Upper lobe of right lung (tissue), 1 donor: ENCODE results near the gene LILRA5. TPM values are rescaled to one million over a fixed set of nuclear protein-coding genes. Genes with fewer than 3 reads are reported as not detected.
"Not testable (repeated sequence)": the region's sequence is repeated elsewhere in the genome, so short reads cannot be mapped to it uniquely, and the experiment has no call there.

Experiments used
- ATAC-seq: fragments of 200-7000 bp; cut with Tn5 transposase; one replicate; pipeline ENCODE4 v1.9.1; 2020; ENCODE audit warnings: mild to moderate bottlenecking, moderate library complexity
- DNase-seq: peaks from one replicate; pipeline ENCODE4 v3.0.0-alpha.2; 2020
- H3K27ac ChIP-seq: fragments of 200-600 bp; one replicate; pipeline ENCODE4 v1.8.0; 2022
- H3K27me3 ChIP-seq: fragments of 200-600 bp; one replicate; pipeline ENCODE4 v1.8.0; 2022; ENCODE audit warnings: mild to moderate bottlenecking
- H3K36me3 ChIP-seq: fragments of 200-600 bp; one replicate; pipeline ENCODE4 v1.8.0; 2022
- H3K4me1 ChIP-seq: fragments of 200-600 bp; one replicate; pipeline ENCODE4 v1.8.0; 2022
- H3K4me3 ChIP-seq: fragments of 200-600 bp; one replicate; pipeline ENCODE4 v1.8.0; 2022; ENCODE audit warnings: mild to moderate bottlenecking
- H3K9me3 ChIP-seq: fragments of 200-600 bp; one replicate; pipeline ENCODE4 v1.8.0; 2022
- intact Hi-C: fragments of 100-400 bp; cut with DNase I; formaldehyde crosslinking; loops from one replicate; pipeline ENCODE4 v1.11.0; 2022
- long read RNA-seq: library from polyadenylated mRNA; unstranded; transcript quantifications from one replicate; pipeline ENCODE4 v2.0.0, GENCODE V29; 2021
- total RNA-seq: library from RNA; stranded (reverse); fragmentation: NEBNext Ultra II Directional; extraction: Animal tissue kit (Norgen Biotek cat#: 25700); gene quantifications from one replicate; pipeline ENCODE4 v1.2.1, GENCODE V29; 2021
- TF ChIP-seq, protein P1 (sequence below): fragments of 200-600 bp; IDR thresholded peaks from one replicate; pipeline ENCODE4 v1.8.0; 2022; ENCODE audit warnings: antibody characterized with exemption
- donor health status: DM: no; HTN: yes; CAD: no; lungs with severe emphysema.

LILRA5 gene
- total RNA-seq = 13.5 TPM
- long read RNA-seq, transcript LILRA5-201 (7 exons, 1,363 nt) = major isoform, 16 of 17 reads
- long read RNA-seq, partial matches to known transcripts = 0 of 17 reads
- long read RNA-seq, other reads (novel, unspliced or antisense) = 1 of 17 reads

DNA sequence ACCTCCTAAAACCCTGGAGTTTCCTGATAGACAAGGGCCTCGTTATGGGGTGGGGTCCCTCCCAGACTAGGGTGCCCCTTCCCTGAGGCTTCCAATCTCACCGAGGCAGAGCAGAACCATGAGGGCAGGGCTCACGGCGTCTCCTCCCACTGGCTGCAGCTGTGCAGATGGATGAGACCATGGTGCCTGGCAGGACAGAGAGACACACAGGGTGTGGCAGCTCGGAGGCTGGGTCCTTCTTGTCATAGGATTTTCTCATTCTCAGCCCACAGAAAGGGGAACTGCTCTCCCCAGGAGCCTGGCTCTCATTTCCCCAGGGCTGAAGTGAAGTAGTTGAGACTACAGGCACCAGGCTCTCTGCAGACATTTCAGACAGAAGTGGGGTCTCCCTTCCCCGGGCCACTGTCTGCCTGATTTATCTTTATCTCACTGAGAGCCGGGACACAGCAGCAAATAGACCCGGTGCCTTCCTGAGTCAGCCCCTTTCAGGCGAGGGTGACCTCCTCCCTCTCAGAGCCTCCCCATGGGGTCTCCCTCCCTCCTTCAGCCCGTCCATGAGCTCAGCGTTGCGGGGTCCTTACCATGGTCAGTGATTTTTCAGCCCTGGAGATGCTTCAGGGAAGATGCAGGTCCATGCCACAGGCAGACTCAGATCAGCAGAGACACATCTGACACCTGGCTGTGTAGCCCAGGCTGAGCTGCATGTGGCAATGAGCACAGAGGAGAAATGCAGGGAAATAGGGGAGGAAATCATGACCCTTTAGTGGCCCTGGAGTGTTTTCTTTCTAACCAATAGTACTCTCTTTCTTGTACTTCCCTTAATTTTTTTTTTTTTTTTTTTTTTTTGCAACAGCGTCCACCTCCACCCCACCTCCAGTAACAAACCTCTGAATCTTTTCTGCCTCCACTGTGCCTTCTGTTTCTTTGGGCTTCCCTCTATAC, at the start of gene LILRA5:
TSS of gene LILRA5 (minus strand) at position 731 of the 942 bp plus-strand sequence. CDS start at position 584, 147 bp downstream.
- Histone ChIP-seq H3K9me3 (no peaks in the 10 kb centered on the region), H3K27ac (peak within 1 kb of the TSS; percentile 30), H3K4me3 (no peak within 1 kb of the TSS), H3K27me3 (peaks cover 8% of the 10 kb centered on the region), H3K4me1 (no peaks in the 10 kb centered on the region), H3K36me3 (no peaks in the 10 kb centered on the region)
- DNase-seq (no peak), ATAC-seq (peak; percentile 87)
- intact Hi-C loops = no loop called here
- TF ChIP-seq, protein P1, sequence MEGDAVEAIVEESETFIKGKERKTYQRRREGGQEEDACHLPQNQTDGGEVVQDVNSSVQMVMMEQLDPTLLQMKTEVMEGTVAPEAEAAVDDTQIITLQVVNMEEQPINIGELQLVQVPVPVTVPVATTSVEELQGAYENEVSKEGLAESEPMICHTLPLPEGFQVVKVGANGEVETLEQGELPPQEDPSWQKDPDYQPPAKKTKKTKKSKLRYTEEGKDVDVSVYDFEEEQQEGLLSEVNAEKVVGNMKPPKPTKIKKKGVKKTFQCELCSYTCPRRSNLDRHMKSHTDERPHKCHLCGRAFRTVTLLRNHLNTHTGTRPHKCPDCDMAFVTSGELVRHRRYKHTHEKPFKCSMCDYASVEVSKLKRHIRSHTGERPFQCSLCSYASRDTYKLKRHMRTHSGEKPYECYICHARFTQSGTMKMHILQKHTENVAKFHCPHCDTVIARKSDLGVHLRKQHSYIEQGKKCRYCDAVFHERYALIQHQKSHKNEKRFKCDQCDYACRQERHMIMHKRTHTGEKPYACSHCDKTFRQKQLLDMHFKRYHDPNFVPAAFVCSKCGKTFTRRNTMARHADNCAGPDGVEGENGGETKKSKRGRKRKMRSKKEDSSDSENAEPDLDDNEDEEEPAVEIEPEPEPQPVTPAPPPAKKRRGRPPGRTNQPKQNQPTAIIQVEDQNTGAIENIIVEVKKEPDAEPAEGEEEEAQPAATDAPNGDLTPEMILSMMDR = no peak

- ATAC-seq, H3K36me3 ChIP-seq, H3K9me3 ChIP-seq, intact Hi-C loops, H3K27me3 ChIP-seq, H3K27ac ChIP-seq, DNase-seq, H3K4me1 ChIP-seq: not testable (repeated sequence)
- H3K4me3 ChIP-seq = peak overlapping the region; percentile 40
These were observed 48.9 kb upstream of the LILRA5 start for GRCh38 chr19:54361680-54362422.

GRCh38 chr19:54359149-54359820, 46.3 kb upstream of the LILRA5 start:
- peak; percentile 78 for ATAC-seq
- TF ChIP-seq, protein P1 = peak; percentile 9

DNA sequence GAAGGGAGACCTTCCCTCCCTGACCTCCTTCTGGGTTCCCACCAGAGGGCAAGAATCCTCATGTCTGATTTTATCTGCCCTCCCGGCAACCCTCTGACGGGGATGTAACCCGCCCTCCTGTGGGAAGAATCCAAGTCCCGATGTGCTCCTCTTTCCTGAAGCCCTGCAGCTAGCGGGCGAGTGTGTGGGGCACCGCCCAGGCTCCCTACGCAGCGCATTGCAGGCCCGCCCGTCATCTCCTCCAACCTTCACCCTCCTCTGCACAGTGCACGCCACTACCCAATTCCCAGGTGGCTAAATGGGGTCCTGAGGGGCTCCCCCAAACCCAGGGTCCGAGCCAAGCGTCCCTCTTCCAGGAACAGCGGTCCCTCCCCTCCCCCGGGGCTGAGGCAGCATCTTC, 44.4 kb upstream of the LILRA5 start:
- ATAC-seq (no peak), DNase-seq (no peak)
- Histone ChIP-seq H3K27ac (no peak overlapping the region), H3K9me3 (no peaks in the 10 kb centered on the region), H3K4me1 (no peaks in the 10 kb centered on the region), H3K27me3 (no peaks in the 10 kb centered on the region), H3K36me3 (peaks cover 10% of the 10 kb centered on the region), H3K4me3 (no peak overlapping the region)
- TF ChIP-seq, protein P1 = no peak
- intact Hi-C loops = no loop called here

More at GRCh38 chr19:54359149-54359820, 46.3 kb upstream of the LILRA5 start:
- H3K4me3 ChIP-seq, H3K27ac ChIP-seq, H3K36me3 ChIP-seq, H3K27me3 ChIP-seq, intact Hi-C loops, H3K4me1 ChIP-seq, H3K9me3 ChIP-seq: not testable (repeated sequence)
- DNase-seq = peak; percentile 72

DNA sequence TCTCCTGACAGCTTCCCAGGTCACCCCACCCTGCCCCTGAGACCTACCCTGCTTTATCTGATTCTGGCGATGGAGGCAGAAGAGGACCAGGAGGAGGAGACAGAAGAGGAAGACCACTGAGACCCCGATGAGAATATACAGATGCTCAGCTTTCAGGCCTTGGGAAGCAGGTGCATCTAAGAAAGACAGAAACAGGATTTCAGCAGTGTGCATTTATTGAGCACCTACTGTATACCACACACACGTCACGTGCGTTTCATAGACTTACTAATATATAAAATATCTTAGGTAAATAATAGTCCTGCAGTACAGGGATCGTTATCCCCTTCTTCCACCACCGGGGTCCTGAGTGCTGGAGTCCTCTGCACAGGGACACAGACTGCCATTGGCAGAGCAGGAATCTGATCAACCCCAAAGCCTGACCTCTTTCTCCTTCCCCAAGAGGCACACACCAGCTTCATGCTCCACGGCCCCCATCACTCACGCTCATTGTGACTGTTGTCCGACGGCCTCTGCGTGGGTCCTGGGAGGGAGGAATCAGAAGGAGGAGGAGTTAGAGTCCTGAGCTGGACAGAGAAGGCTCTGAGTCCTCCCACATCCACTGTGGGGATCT, 43.6 kb upstream of the LILRA5 start:
- intact Hi-C loops = no loop called here

More for the DNA sequence above, 43.6 kb upstream of the LILRA5 start:
- Histone ChIP-seq H3K4me3 (no peak overlapping the region), H3K27me3 (no peaks in the 10 kb centered on the region), H3K36me3 (peaks cover 10% of the 10 kb centered on the region), H3K4me1 (no peaks in the 10 kb centered on the region), H3K27ac (no peak overlapping the region), H3K9me3 (no peaks in the 10 kb centered on the region)
- ATAC-seq (no peak), DNase-seq (peak; percentile 25)
- TF ChIP-seq, protein P1 = no peak
